SKM-1 treated with dmso at 0.1 percent for 144 hours (cell line): ENCODE data around the gene TMEM63B.

Source experiments
- DNase-seq: peaks from one replicate; lab custom pipeline; 2025; ENCODE audit not compliant: unreplicated experiment; lab: John Stamatoyannopoulos, UW

Gene TMEM63B

DNA sequence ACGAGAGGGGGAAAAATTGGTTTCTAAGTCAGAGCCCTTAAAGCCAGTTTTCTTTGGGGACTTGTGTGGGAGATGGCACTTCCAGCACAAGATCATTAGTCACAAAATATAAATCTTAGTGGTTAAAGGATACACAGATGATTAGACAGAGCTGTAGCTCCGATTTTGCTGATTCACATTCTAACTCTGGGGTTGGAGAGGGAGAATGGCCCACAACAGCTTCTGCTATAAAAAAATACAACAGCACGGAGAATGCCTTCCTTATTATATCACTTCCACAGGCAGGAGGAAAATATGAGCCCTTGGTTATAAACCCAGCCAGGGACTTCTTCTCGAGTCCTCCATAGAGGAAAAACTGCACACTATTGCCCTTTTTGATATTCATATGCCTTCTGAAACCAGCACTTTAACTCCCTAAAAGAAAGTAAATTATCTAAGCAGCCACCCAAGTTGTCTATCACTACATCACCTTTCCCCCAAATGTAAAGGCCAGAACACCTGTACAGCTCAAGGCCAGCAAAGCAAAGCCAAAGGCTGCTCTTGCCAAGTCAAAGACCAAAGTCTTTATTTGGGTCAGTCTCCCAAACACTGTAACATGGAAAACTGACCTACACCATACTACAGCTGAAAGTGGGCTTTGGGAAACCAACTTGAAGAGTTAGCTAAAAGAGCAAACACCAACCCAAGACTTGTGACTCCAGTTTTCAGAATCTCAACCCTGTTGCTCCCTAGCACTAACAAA, 10.5 kb upstream of the TMEM63B start:
- no peak for DNase-seq

- DNase-seq = no peak
Observed at GRCh38 chr6:44117397-44118128, 9.8 kb upstream of the TMEM63B start.

DNA sequence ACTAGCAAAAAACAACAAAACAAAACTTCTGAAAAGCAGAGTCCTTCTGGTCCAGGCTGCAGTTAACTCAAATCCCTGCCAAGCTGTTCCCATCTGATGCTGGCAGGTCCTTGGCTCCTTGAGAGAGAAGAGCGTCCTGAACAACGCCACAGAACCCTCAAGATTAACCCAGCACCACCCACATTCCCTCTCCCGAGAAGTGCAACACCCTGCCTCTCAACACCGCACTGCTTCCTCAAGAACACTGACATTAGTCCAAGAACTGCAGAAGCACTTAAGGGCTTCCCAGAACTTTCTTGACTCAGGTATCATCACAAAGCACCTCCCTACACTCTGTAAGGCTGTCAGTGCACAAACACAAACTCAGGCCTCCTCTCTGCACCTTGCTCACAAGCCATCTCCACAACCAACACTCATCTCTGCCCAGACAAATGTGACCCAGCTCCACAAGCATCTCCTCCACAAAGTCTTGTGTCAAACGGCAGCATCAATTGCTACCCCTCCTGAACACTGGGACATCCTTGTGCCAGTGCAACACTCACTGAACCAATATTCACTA, 7.6 kb upstream of the TMEM63B start:
- no peak for DNase-seq

GRCh38 chr6:44120692-44121443, 6.5 kb upstream of the TMEM63B start:
- no peak for DNase-seq

DNA sequence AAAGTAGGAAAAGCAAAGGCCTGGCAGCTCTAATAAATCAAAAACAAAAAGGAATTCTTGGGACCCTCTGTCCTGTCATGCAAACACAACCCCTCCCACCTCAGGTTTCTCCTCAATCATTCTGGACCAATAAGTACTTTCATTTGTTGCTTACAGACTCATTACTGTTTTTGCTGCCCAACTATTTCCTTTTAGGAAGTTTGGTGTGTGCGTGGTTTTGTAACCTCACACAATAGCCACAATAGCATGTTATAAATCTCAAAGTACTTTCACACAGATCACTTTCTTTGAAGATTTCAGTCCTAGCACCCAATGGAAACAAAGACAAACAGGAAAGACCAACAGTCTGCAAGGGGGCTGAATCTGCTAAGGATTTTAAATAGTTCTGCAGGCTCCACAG, 4.6 kb upstream of the TMEM63B start:
- no peak for DNase-seq

DNA sequence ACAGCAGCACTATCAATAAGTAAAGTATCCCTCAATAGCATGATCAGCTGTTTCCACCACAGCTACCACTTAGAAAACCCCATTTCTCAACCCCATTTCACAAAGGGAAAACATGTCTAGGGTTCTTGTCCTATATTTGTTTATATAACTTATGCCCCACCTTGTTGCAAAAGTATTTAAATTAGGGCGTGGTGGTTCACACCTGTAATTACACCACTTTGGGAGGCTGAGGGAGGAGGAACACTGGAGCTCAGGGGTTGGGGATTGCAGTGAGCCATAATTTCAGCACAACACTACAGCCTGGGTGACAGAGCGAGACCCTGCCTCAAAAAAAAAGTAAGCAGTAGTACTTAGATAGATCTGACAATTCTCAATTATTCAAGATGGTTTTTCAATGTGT, 3.8 kb upstream of the TMEM63B start:
- DNase-seq = no peak

GRCh38 chr6:44126320-44127149, 819 bp upstream of the TMEM63B start:
- peak; percentile 33 for DNase-seq

DNA sequence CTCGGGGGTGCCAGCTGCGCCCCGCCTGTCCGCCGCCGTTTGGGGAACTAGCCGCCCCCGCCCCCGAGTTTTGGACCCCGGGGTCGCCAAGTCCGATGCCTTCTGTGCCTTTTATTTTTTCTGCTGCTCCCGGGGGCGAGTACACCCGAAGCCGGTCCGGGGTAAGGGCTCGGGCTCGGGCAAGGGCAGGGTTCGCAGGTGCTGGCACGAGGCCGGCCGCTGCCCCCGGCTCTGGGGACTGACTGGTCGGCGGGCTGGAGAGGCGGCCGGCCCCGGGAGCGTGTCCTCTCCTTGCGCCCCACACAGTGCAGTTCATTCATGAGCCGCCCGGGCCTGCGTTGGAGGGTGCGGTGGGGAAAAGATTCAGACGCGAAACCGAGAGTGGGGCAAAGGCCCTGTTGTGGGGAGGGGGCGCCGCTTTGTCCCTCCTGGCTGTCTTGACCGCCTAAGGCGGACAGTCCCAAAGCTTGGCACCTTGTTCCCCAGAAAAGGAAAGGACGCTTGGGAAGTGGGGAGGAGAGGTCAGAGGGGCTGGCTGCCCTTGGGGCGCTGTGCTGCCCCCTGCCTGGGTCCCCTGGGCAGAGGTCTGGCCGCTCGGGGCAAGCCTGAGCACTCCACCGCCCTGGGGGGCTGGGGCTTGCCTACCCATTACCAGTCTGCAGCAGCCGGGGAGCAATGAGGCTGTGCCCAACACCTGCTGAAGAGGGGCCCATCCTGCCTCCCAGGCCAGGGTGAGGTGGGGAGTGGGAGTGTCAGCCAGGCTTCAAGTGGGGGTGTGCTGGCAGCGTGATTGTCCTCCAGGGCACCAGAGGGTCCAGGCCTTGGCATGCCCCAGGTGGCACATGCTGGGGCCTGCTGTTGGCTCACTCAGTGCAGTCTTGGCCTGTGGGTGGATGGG, 915 bp downstream of the TMEM63B start:
- DNase-seq = no peak

GRCh38 chr6:44129841-44130322, 2.5 kb downstream of the TMEM63B start:
- no peak for DNase-seq

DNA sequence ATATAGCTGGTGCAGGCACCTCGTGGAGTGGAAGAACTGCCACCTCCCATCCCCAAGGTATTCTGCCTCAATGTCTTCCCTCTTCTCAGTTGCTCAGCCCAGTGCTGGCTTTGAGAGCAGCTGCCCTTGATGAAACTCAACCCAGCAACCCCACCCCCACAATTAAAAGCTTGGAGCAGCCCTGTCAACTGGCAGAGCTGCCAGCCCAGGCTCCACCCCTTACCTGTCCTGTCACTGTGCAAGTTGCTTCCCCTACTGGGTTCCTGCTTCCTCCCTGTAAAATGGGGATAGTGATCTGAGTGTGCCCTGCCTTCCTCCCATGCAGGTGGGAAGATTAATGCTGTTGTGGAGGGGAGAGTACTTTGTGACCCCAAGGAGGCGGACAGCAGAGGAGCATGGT, 4.5 kb downstream of the TMEM63B start:
- DNase-seq = no peak

- no peak for DNase-seq
Observed at GRCh38 chr6:44132476-44132875, 5.1 kb downstream of the TMEM63B start.

GRCh38 chr6:44133003-44133931, 5.9 kb downstream of the TMEM63B start:
- DNase-seq = no peak

DNA sequence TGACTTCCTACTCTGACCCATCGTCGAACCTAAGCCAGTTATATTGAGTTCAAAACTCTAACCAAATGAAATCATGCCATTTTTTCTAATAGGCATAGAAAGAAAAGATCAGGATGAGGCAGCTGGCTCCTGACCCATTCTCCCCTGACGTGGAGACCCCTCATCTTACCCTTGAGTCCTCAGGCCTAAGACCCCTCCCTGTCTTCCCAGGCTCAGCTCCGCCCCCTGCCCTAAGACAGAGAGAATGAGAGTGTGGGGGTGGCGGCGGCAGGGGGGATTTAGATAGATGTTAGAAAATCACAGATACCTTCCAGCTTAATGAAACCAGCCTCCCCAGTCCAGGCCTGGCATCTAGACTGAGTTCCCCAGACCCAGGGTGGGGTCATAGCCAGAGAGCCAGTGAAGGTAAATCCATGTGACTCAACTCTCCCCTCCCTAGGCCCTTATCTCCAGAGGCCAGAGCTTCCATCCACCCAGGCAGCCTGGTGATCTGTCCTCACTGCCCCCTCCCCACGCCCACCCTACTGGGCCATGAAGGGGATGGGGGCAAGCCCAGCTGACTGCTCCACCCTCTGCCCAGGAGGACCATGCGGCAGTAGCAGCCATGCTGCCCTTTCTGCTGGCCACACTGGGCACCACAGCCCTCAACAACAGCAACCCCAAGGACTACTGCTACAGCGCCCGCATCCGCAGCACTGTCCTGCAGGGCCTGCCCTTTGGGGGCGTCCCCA, 6.8 kb downstream of the TMEM63B start:
- DNase-seq = no peak

DNA sequence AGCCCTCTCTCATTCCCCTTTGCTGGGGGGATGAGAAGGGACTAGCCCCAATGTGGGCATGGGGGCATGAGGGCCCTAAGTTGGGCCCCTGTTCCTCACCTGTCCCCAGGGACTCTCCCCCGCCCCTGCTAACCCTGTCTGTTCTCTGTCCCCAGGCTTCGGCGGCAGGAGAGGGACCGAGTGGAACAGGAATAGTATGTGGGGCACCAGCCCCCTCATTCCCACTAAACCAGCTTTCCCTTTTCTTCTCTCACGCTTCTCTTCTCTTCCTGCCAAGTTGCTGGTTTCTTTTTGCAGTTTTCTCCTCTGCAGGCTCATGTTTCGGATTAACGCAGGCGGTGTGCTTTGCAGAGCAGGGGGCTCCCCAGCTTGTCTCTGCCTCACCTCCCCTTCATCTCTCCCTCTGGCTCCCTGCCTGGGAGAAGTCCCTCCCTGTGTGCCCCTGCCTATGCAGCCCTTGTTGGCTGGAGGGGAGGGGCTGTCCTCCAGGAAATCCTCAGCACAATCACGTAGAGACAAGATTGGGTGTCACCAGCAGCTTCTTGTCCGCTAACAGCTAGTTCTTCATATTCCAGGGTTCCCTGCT, 7.9 kb downstream of the TMEM63B start:
- DNase-seq = no peak

GRCh38 chr6:44135875-44136274, 8.5 kb downstream of the TMEM63B start:
- DNase-seq = no peak

DNA sequence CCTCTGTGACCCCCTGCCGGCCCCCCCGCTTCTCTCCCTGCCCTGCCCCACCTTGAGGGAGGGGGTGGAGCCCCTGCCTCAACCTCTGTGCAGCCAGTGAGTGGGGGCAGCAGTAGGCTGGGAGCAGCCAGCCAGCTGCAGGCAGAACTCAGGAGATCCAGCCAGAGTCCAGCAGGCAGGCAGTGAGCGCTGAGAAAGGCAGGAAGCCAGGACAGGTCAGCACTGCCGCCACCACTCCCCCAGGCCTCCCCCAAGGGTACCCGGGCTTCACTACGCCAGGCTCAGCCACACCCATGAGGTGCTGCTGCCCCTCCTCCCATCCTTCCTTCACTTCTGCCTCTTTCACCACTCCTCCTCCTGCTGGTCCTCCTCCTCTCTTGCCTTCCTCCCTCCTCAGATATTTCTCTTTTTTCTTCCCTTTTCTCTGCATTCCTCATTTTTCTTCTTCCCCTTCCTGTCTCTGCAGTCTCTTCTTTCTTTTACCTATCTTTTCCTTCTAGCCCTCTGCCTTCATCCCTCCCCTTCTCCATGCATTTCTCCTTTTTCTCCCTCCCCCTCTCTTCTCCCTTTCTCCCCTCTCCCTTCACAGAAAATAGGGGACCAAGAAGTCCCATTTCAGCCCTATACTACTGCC, 11.5 kb downstream of the TMEM63B start:
- no peak for DNase-seq

DNA sequence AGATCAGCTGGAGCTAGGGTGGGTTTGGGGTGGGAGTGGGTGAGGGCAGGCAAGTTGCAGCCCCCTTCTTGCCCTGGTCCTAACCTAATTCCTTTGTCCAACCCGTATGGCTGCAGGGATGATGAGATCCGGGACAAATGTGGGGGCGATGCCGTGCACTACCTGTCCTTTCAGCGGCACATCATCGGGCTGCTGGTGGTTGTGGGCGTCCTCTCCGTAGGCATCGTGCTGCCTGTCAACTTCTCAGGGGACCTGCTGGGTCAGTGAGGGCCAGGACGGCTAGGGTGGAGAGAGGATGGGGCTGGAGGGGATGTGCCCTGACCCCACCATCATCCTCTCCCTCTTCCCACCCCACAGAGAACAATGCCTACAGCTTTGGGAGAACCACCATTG, 12.0 kb downstream of the TMEM63B start:
- DNase-seq = no peak
